ENCODE data around the gene PRND.
A peak's percentile ranks its signal among the peaks of the same experiment; 100 is the strongest.

The PRND gene

GRCh38 chr20:4726710-4727397, 5.1 kb downstream of the PRND start:
- H3K79me2 ChIP-seq (ENCODE audit: insufficient read depth, low read length): no peaks in the 10 kb centered on the region
- H2AFZ ChIP-seq (ENCODE audit: low read length): peak overlapping the region; percentile 5; the same call in 1 of the 2 replicates
- H3K4me1 ChIP-seq (ENCODE audit: insufficient read depth, low read length, severe bottlenecking): peaks cover 11% of the 10 kb centered on the region
- H3K9ac ChIP-seq (ENCODE audit: low read length): peak overlapping the region; percentile 9; the same call in 1 of the 2 replicates
- no peaks in the 10 kb centered on the region for H3K27me3 ChIP-seq (ENCODE audit: insufficient read depth, low read length)
- H3K9me3 ChIP-seq (ENCODE audit: low read length): no peaks in the 10 kb centered on the region
- TF ChIP-seq, protein P1, sequence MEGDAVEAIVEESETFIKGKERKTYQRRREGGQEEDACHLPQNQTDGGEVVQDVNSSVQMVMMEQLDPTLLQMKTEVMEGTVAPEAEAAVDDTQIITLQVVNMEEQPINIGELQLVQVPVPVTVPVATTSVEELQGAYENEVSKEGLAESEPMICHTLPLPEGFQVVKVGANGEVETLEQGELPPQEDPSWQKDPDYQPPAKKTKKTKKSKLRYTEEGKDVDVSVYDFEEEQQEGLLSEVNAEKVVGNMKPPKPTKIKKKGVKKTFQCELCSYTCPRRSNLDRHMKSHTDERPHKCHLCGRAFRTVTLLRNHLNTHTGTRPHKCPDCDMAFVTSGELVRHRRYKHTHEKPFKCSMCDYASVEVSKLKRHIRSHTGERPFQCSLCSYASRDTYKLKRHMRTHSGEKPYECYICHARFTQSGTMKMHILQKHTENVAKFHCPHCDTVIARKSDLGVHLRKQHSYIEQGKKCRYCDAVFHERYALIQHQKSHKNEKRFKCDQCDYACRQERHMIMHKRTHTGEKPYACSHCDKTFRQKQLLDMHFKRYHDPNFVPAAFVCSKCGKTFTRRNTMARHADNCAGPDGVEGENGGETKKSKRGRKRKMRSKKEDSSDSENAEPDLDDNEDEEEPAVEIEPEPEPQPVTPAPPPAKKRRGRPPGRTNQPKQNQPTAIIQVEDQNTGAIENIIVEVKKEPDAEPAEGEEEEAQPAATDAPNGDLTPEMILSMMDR (IDR thresholded peaks at IDR 0.05; ENCODE audit: low read length): no peak
- TF ChIP-seq EZH2 (IDR thresholded peaks at IDR 0.05; ENCODE audit: borderline replicate concordance, low read length): no peak
- no peaks in the 10 kb centered on the region for H3K36me3 ChIP-seq (ENCODE audit: insufficient read depth, low read length)
- peak overlapping the region; percentile 48 for H3K4me2 ChIP-seq (ENCODE audit: low read length)
- no peaks in the 10 kb centered on the region for H4K20me1 ChIP-seq (ENCODE audit: insufficient read depth, low read length)
- H3K4me3 ChIP-seq (ENCODE audit: low read depth, low read length, poor library complexity, severe bottlenecking): peak overlapping the region; percentile 28
- H3F3A ChIP-seq (ENCODE audit: insufficient read depth, low read length): no peaks in the 10 kb centered on the region
- H3K27ac ChIP-seq (ENCODE audit: low read depth, low read length, poor library complexity, severe bottlenecking): no peak overlapping the region
- H3K9me2 ChIP-seq (ENCODE audit: low read depth, low read length): no peaks in the 10 kb centered on the region

- Histone ChIP-seq H3F3A (ENCODE audit: insufficient read depth, low read length) (no peaks in the 10 kb centered on the region), H3K27ac (ENCODE audit: low read depth, low read length, poor library complexity, severe bottlenecking) (no peak overlapping the region), H3K4me2 (ENCODE audit: low read length) (no peak overlapping the region), H3K9ac (ENCODE audit: low read length) (no peak overlapping the region), H3K9me2 (ENCODE audit: low read depth, low read length) (no peaks in the 10 kb centered on the region), H4K20me1 (ENCODE audit: insufficient read depth, low read length) (no peaks in the 10 kb centered on the region), H3K9me3 (ENCODE audit: low read length) (no peaks in the 10 kb centered on the region), H3K27me3 (ENCODE audit: insufficient read depth, low read length) (no peaks in the 10 kb centered on the region), H3K4me3 (ENCODE audit: low read depth, low read length, poor library complexity, severe bottlenecking) (no peak overlapping the region), H2AFZ (ENCODE audit: low read length) (no peak overlapping the region), H3K4me1 (ENCODE audit: insufficient read depth, low read length, severe bottlenecking) (peaks cover 11% of the 10 kb centered on the region), H3K79me2 (ENCODE audit: insufficient read depth, low read length) (no peaks in the 10 kb centered on the region), H3K36me3 (ENCODE audit: insufficient read depth, low read length) (no peaks in the 10 kb centered on the region)
- TF ChIP-seq EZH2 (IDR thresholded peaks at IDR 0.05; ENCODE audit: borderline replicate concordance, low read length): no peak
- TF ChIP-seq, protein P1 (IDR thresholded peaks at IDR 0.05; ENCODE audit: low read length): no peak
These were observed 6.5 kb downstream of the PRND start for GRCh38 chr20:4728120-4728760.

DNA sequence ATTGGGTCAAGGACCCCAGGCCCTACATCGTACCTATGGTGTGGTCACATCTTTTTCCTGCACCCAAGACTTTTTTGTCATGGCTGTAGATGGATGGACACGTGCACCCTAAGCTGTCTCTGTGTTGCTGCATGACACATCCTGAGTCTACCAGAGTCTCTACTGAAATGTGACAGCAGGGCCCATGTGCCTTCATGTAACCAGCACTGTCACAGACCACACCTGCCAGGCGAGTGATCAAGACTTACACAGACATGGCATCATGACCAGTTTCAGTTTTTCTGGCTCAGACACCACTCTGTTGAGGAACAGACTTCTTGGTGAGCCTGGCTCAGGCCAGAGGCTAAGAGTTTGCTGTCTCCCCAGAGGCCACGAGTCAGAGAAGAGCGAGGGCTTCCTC, 7.6 kb downstream of the PRND start:
- Histone ChIP-seq H3K36me3 (ENCODE audit: insufficient read depth, low read length) (no peaks in the 10 kb centered on the region), H3K4me3 (ENCODE audit: low read depth, low read length, poor library complexity, severe bottlenecking) (no peak overlapping the region), H3K9me3 (ENCODE audit: low read length) (no peaks in the 10 kb centered on the region), H3K9me2 (ENCODE audit: low read depth, low read length) (no peaks in the 10 kb centered on the region), H3K27me3 (ENCODE audit: insufficient read depth, low read length) (peaks cover 3% of the 10 kb centered on the region; the same call in 1 of the 2 replicates), H4K20me1 (ENCODE audit: insufficient read depth, low read length) (no peaks in the 10 kb centered on the region), H3K4me1 (ENCODE audit: insufficient read depth, low read length, severe bottlenecking) (peaks cover 11% of the 10 kb centered on the region), H3K9ac (ENCODE audit: low read length) (no peak overlapping the region), H2AFZ (ENCODE audit: low read length) (no peak overlapping the region), H3K27ac (ENCODE audit: low read depth, low read length, poor library complexity, severe bottlenecking) (no peak overlapping the region), H3F3A (ENCODE audit: insufficient read depth, low read length) (no peaks in the 10 kb centered on the region), H3K4me2 (ENCODE audit: low read length) (no peak overlapping the region), H3K79me2 (ENCODE audit: insufficient read depth, low read length) (no peaks in the 10 kb centered on the region)
- TF ChIP-seq, protein P1 (IDR thresholded peaks at IDR 0.05; ENCODE audit: low read length): no peak
- no peak for TF ChIP-seq EZH2 (IDR thresholded peaks at IDR 0.05; ENCODE audit: borderline replicate concordance, low read length)
